Stimulated activated CD8-positive, alpha-beta memory T cell treated with anti-CD3 and anti-CD28 coated beads, Interleukin-7, amount 100 ng/mL, for 4 hours (primary cell): ENCODE results near the gene COLEC12.

ENCODE experiments used
- DNase-seq, 2 donors: peaks; one replicate each; pipeline ENCODE4 v3.0.0-alpha.2; 2020; ENCODE audit warnings: low read depth in 2 of 2

The COLEC12 gene

DNA sequence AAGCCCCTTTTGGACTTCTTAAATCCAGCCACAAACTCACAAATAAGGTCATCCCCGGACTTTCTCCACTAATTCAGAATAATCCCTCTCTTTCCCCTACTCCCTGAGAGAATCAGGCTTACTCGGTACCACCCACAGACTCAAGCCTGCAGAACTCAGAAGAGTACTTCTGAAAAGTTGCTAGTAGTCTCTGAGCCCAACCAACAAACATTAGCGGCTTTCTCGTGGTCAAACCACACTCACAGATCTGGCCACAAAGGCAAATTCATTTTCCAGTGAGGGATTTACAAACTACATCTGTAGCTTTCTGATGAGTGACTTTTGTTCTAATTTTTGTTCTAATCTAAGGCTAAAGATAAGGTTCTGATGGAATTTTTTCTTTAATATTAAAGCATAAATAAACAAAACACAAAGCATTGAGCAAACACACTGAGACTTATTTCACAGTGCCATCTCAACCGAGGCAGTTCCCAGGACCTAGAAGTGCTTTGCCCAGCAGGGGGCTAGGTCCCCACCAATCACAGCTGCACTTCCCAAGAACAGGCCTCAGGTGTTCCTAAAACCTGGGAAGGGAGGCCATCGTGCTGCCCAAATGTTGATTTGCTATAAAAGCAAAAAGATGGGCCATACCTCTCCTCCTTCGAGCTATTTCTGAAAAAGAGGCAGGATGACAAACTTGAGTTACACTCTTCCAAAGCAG is 110.7 kb downstream of the COLEC12 start:
- DNase-seq, result no peak

DNA sequence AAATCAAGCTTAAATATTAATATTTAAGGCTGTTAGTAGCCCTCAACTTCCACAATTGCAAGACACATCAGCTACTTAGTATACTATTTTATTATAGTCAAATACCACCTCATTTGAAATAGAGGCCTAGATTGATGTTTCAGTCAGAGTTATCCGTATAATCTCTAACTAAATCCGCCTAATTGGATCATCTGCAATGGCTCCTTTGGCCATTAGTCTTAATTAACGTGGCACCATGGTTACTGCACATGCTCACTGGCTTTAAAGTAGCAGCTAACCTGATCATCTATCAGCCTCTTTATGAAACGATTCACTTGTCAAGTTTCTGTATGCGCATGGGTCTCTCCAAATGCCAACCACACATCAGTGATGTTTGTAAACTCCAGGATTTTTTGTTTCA is 112.3 kb downstream of the COLEC12 start:
- no peak for DNase-seq

DNA sequence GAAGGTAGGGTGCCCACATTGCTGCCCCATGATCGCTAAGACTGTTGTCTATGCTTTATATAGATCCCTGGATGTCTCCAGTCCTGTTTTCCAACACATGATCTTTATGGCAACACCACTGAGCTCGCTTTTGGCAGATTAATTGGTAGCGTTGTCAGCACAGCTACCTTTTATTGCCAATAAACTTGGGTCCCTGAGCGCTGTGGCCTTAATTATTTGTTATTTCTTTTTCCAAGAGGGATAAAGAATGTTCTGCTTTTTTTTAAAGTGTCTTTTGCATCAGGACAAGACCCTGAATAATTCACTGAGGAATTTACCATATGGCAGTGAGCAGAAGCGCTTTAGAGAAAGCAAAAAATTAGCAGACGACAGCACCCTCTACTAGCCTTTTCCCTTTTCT is 113.5 kb downstream of the COLEC12 start:
- no peak for DNase-seq

DNA sequence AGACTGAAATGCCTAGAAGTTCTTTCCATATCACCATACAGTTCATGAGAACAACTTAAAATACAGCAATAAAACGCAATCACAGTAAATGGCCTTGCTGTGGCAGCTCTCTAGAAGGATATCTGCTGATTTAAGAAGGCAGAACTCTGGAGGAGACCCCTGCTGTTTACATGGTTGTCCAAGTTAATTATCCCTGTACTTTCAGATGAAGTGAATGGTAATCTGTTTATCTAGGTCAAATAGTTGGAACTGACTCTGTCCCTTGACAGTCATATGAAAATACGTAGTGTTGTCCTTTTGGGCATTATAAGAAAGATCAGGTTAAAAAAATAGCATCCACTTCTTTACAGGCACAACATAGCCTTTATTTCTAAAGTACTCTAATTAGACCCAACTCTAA is 115.6 kb downstream of the COLEC12 start:
- no peak for DNase-seq

DNA sequence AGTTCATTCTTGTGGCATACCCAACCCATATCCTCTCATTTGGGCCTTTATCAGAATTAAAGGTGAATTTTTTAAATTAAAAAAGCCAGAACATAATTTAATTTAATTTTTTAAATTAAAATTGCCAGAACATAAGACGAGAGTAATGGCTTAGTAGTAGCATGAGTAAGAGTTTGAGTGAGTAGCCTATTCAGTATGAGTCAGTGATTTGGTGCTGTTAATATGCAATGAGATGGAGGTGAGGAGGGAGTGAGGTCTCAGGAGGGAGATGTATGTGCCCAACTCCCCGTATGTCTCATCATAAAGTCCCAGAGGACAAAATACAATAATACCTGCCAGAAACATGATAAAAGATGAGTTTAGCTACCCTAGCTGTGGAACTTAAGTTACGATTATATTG is 117.4 kb downstream of the COLEC12 start:
- DNase-seq, result no peak

DNA sequence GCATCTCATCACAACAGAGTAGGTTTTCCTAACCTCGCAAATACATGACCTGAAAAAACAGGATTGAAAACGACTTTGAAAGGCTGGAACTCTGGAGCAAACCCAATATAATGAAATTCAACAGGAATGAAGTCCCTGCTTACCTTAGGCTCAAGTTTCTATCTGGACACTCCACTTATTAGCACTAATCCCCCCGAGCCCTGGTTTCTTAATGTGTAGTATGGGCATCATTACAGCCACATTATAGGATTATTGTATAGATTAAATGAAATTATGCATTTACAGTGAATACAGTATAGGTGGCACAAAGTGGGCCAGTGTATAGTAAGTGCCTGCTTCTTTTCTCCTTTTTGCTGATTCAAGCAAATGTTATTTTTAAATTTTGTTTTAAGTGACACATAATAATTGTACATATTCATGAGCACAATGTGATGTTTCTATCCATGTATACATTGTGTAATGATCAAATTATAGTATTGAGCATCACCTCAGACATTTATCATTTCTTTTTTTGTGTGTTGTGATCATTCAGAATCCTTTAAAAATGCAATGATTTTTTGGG is 118.0 kb downstream of the COLEC12 start:
- no peak for DNase-seq

DNA sequence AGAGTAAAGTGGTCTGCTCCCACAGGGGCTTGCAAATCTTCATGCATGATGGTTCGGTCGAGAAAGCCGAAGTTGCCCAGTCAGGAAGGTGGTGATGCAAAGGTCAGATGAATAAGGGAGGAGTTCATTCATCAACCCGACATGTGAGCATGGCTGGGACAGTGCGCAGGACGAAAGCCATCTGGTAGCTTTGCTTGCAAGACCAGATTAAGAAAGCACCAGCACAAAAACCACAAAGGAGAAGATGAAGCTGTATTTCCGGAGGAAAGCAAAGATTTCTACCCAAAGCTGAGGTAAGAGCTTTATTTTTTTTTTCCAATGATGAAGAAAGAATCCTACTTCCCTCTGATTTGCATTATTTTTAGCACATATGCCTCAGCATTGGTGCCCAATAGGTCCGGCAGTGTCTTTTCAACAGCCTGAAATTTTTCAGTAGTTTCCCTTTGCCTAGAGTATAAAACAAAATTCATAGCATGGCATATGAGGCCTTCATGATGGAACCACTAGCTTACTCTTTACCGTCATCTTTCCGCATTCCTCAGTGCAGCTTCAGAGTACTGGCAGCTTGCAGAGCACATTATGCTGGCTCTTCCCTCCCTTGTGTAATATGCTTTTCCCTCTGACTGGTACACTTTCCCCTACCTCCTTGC is 120.7 kb downstream of the COLEC12 start:
- DNase-seq, result no peak

DNA sequence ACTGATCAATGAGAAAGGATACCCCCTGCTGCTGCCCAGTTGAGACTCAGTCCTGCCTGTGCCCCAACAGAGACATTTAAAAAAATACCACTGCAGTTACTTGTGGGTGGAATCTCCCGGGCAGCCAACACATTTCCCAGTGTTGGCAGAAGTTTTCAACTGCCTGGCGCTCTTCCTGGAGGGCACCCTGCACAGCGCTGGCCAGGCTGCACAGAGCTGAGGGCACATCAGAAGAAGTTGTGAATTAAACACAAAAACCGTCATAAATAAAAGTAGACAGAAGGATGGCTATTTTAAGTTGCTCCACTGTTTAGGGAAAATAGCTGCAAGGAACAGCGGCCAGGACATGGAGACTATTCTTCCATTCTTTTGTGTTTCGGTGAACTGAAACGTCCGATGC is 122.4 kb downstream of the COLEC12 start:
- DNase-seq, result no peak

DNA sequence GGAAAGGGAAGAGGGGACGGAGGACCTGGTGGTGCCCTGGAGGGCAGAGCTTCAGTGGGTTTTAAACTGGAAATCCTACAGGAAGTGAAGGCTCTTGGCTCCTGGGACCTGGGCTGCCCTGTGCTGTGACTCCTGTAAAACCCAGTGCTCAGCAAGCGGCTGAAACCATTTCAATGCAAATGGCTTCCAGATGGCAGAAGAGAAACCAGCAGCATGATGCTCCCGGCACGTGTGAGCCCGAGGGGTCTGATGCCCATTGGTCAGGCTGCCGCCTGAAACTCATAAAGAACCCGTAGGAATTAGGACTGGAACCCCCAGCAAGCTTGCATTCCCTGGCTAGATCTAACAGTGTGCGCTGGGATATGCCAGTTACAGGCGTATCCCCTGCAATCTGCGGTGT is 123.4 kb downstream of the COLEC12 start:
- DNase-seq, result no peak

DNA sequence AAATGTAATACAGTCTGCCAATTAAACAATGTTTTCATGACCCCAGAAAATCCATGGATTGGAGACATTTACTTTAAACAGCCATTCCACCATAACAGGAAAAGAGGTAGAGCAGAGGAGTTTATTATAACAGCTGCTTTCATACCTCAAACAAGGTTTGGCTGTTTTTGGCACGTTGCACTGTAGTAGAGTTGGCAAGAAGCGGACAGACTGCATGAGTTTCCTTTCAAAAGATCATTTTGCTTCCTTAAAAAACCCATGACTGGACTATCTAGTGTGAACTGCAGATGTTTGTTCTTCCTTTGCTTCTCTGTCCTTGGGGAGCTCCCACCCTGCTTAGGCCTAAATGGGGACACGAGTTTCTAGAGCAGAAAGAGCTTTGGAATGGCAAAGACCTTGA is 124.2 kb downstream of the COLEC12 start:
- DNase-seq, result no peak

DNA sequence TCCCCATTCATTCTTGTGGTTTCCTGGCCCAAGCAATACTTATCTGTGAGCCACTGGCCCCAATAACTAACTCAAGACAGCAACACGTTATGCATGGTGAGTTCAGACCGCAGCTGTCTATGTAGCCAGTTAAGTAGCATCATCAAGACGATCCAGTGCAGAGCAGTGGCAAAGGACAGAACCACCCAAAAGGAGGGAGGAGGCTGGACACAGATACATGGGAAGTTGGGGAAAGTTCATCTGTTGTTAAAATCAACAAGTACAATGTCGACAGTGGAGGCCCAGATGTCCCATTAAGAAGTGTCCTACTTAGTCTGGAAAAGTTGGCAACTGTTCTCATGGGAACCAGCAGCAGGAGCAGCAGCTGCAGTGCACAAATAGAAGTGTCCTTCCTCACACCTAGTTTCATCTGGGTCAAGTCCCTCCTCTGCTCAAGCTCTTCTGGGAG is 125.8 kb downstream of the COLEC12 start:
- DNase-seq, result no peak

DNA sequence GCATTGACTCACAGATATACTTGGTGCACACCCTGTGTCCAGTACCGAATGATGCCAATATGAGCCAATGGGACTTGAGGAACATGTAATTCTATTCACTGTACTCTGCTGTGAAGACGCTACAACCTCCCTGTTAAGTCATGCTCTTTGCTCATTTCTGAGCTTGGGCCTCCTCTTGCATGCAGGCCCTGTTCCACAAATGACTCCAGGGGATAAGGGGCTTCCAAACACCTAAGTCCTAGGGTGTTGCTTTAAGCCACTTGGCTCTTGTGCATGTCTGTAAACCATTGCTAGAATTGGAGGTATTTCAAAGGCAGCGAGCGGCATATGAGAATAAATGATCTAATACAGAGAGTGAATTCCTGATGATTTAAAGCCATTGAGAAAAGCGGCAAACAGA is 126.7 kb downstream of the COLEC12 start:
- no peak for DNase-seq

DNA sequence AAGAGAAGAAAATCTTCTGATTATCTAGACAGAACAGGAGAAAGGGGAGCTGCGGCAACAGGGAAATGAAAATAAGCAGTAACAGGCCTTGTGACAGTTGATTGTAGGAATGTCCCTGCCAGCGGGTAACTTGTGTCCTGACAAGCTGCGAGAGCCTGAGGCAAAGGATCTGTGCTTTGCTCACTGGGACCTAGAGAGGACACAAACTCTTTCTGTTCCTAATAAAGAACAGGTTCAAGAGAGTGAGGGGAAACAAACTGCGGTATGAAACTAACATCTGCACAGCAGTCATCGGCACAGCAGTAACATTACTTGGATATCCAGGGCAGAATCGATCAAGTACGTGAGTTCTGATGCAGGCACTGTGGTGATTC is 128.9 kb downstream of the COLEC12 start:
- no peak for DNase-seq

DNA sequence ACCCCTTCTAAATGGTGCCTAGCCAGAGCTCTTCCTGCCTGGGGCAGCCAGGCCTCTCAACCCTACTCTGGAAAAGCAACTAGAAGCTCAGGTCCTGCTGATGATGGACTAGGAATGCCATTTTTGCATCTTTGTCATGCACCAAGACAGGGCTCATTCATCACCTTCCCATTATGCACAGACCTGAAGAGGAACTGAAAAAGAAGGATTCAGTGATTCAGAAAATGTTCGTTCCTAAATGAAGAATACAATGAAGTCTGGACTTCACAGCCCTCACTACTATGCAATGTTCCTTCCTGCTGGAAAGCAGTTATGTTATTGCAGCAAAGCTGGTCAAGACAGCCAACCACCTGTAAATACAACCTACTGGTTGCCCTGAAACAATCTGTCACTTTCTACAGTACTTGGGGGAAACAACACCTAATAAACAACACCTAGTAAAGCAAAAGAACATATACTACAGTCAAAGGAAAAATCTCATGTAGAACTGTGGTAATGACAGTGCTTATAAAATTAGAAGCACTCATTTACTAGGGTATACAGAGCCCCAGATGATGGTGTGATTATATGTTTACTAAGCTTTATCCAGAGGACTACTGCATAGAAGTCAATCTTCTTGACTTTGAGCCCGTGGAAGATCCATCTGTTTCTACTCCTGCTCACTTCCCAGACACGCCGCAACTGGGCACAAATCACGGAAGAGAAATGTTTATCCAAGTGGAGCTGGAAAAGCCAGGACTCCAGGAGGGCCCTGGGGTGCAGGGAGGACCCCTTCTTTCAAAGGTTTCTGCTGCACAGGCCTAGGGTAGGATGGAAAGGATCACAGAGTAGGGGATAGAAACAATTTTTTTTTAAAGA is 129.5 kb downstream of the COLEC12 start:
- DNase-seq, result no peak

DNA sequence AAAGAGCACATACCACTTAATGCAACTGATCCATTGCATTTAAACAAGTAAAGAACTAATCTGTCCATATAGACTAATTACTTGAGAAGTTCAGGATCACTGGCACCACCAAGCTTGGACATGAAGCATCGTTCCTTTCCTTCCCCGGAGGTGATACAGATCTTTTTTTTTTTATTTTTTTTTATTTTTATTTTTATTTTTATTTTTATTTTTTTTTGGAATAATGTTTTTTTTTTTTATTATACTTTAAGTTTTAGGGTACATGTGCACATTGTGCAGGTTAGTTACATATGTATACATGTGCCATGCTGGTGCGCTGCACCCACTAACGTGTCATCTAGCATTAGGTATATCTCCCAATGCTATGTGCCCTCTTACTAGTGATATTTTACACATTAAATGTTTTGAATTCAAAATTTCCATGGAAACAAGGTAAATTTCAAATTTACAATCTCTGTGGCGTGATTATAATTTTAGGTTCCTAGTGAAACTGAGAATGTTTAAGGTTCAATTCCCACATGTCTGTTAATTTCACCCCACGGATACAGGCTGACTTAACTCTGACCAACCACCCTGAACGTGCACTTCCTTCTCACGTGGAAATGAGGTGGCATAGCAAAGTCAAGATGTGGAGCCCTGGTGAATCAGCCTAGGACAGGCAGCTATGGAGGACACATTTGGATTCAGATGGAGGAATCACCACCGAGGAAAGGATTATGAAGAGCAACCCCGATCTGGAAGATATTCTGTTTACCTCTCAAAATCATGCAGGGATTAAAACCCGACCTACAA is 131.1 kb downstream of the COLEC12 start:
- no peak for DNase-seq

DNA sequence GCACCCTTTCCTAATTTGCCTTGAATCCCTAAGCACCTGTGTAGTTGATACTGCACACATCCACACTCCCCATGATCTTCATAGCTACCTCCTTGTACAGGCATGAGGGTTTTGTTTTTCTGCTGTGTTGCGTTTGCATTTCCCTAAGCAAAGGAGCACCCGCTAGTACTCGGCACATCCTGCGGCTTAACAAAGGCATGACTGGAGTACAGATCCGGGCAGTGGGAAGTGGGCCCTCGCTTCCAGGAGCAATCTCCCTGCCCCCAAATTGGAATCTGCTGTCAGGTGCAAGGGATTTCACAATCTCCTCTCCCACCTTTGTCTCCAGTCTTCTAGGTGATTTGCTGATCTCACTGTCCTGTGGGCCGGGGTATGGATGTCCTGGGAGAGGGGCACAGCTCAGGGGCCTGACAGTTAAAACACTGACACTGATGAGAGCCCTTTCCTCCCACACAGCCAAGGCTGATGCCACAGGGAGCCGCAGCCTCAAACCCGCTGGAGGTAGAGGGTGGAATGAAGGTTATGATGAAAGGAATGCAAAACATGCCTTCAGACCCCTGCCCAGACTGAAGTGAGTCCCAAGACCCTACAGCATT is 133.9 kb downstream of the COLEC12 start:
- DNase-seq, result no peak

DNA sequence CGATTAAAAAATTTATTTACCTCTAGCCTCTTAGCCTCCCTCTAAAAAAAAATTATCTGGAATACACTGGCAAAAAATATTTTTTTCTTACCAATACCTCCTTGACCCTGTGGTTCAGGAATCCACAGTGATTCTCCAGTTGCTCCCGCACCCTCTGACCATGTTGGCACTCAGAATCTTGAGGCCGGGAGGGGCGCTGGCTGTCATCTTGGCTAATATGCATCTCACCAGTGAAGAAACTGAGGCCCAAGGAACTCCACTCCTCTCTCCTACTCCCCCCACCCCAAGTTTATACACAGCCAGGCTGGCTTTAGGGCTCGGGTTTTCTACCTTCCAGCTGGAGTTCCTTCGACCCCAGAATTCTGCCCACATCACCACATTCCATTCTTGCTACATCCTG is 134.8 kb downstream of the COLEC12 start:
- DNase-seq, result no peak

DNA sequence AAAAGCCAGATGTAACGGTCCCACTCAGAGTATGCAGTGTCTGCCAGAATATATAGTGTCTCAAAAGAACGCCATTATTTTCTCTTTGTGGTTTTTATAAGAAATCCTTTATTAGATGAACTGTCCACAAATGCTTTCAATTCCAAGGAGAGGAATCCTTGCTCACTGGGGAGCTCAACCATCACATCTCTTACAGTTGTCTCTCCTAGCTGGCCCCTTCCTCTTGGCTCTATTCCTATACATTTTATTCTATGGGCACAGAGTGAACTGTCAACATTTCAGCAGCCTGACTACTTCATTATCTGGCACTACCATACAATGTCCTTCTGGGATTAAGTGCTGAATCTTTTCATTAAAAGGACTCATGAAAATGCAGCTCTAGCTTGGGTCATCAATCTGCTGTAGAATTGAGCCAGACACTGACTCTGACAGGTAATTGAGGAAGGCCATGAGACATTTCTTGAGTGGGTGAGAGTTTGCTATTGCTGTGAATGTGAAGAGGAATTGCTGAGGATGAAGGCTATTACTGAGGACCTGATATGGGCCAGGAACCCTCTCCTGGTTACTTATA is 136.2 kb downstream of the COLEC12 start:
- DNase-seq, result no peak

DNA sequence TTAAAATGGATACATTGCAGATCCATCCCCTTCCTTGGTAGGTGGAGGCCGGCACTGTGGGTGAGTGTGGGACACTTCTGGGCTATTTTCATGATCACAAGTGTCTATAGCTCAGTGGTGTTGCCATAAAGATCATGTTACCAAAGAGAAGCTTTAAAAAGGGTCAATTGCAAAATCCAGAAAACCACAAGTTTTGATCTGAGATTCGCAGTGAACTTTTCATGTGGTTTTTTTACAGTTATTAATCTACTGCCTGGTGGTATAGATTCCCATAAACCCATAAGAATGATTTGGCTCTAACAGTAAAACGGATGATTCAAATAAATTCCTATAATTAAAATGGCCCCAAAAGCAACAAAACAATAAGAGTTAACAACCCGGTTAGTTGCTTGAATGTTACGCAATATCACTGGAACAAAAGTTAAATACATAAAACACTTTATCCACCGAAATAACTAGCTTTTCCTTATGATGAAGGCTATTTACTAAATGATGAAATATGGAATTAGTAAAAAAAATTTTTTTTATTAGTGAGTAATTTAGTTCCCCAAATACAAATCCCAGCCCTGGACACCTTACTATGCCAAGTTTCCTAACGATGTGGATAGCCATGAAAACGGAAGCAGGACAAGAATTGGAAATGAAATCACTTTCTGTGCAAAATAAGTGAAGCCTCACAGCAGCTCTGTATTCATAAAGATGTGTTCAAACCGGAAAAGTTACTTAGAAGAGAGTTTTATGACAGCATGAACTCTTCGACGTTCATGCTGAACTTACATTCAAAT is 137.0 kb downstream of the COLEC12 start:
- DNase-seq, result no peak
